ENCODE measurements around the gene ANO10. TPM values are rescaled to one million over a fixed set of nuclear protein-coding genes. Genes with fewer than 3 reads are reported as not detected.

ANO10 gene
- total RNA-seq, 2 donors from 2014 or later = 83.8 to 112 TPM

DNA sequence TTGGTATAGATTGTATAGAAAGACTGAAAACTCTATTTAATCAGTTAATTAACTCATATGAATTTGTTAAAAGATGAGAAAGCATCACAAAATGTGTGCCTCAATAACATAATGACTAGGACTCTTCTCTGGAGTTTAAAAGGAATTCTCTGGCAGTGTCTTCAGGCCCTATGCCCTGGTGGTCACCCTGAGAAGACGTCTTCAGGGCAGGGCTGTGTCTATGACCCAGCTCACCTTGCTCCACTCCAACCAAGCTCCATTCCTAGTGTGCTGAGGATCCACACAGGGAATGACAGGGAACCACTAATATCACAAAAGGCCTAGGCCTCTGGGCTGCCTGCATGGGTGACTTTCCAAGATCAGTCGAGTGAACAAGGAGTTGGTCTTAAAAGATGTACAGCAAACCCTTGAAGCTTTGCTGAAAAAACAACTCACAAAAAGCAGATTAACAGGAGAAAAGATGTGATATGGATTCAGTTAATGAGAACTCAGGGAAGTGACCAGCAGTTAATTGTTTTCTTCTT, 178.9 kb downstream of the ANO10 start:
- no peak overlapping the region for H3K27ac Mint-ChIP-seq

DNA sequence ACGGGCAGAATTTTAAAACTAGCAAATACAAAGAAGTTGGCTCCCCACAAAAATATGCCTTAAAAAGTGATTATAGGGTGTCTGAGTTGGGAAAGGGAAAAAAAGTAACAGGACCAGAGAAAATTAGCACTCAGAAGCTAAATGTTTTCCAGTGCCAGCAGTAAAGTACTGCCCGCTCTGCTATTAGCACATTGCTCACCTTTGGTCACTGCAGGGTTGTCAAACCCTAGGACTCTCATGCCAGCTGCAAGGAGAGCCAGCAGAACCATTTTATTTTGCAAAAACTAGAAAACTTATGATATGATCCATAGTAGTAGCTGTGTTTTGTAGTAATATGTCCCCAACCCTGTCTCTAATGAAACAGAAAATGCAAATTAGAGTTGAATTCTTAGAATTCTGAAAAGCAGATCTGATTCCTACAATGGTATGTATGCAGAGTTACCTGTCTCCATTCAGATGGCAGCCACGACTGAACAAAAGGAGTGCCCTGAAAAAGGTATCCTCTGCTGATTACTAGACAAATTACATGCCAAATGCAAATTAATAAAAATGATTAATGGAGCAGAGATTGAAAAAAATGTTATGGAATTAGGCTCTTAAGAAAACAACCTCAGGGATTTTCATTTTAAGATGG, 185.2 kb downstream of the ANO10 start:
- TF ChIP-seq CTCF (conservative IDR thresholded peaks at IDR 0.05) = no peak
- no peak overlapping the region for H3K27ac Mint-ChIP-seq
- peaks cover 15% of the 10 kb centered on the region for H3K36me3 ChIP-seq (ENCODE audit: control insufficient read depth, insufficient read depth, low read length)
- H3K4me1 ChIP-seq (ENCODE audit: control insufficient read depth, insufficient read depth, low read length) = no peaks in the 10 kb centered on the region
- peaks cover 31% of the 10 kb centered on the region for H3K27me3 Mint-ChIP-seq (ENCODE audit: insufficient read depth)
- DNase-seq = no peak
- H3K4me3 ChIP-seq (ENCODE audit: low read length) = no peak overlapping the region
- H3K4me3 Mint-ChIP-seq = no peak overlapping the region
- H3K4me1 Mint-ChIP-seq = peaks cover 24% of the 10 kb centered on the region
- peaks cover 31% of the 10 kb centered on the region for H3K9me3 Mint-ChIP-seq
- peaks cover 10% of the 10 kb centered on the region for H3K27me3 ChIP-seq (ENCODE audit: control insufficient read depth, insufficient read depth, low read length, poor library complexity, severe bottlenecking)
- peaks cover 43% of the 10 kb centered on the region for H3K36me3 Mint-ChIP-seq (ENCODE audit: low read depth)
- 74 to 100% methylated on average over 1 to 3 of the region's 3 CpGs for WGBS, 2 experiments (ENCODE audit: insufficient coverage in 1 of 2, insufficient read length in 1 of 2)
- peaks cover 26% of the 10 kb centered on the region for H3K9me3 ChIP-seq (ENCODE audit: control insufficient read depth, low read length)
- no peak overlapping the region for H3K27ac ChIP-seq (ENCODE audit: low read depth, low read length)
- no peak overlapping the region for H3K9ac ChIP-seq (ENCODE audit: extremely low read depth, low read length, poor library complexity, severe bottlenecking)

More for the DNA sequence above, 178.9 kb downstream of the ANO10 start:
- H3K9ac ChIP-seq (ENCODE audit: extremely low read depth, low read length, poor library complexity, severe bottlenecking) = no peak overlapping the region
- peaks cover 13% of the 10 kb centered on the region for H3K36me3 ChIP-seq (ENCODE audit: control insufficient read depth, insufficient read depth, low read length)
- DNase-seq = no peak
- H3K9me3 ChIP-seq (ENCODE audit: control insufficient read depth, low read length) = peaks cover 26% of the 10 kb centered on the region
- Mint-ChIP-seq H3K4me3 (no peak overlapping the region), H3K27me3 (ENCODE audit: insufficient read depth) (no peaks in the 10 kb centered on the region), H3K36me3 (ENCODE audit: low read depth) (peaks cover 34% of the 10 kb centered on the region), H3K4me1 (peaks cover 2% of the 10 kb centered on the region), H3K9me3 (peaks cover 29% of the 10 kb centered on the region)
- TF ChIP-seq CTCF (conservative IDR thresholded peaks at IDR 0.05) = peak; percentile 63
- no peaks in the 10 kb centered on the region for H3K27me3 ChIP-seq (ENCODE audit: control insufficient read depth, insufficient read depth, low read length, poor library complexity, severe bottlenecking)
- 85 to 100% methylated on average over 1 to 2 of the region's 2 CpGs for WGBS, 2 experiments (ENCODE audit: insufficient coverage in 1 of 2, insufficient read length in 1 of 2)
- no peak overlapping the region for H3K27ac ChIP-seq (ENCODE audit: low read depth, low read length)
- H3K4me1 ChIP-seq (ENCODE audit: control insufficient read depth, insufficient read depth, low read length) = no peaks in the 10 kb centered on the region
- no peak overlapping the region for H3K4me3 ChIP-seq (ENCODE audit: low read length)

GRCh38 chr3:43435706-43436105, 186.1 kb downstream of the ANO10 start:
- Histone ChIP-seq H3K4me3 (ENCODE audit: low read length) (peak overlapping the region; percentile 47), H3K27ac (ENCODE audit: low read depth, low read length) (no peak overlapping the region), H3K36me3 (ENCODE audit: control insufficient read depth, insufficient read depth, low read length) (peaks cover 22% of the 10 kb centered on the region), H3K4me1 (ENCODE audit: control insufficient read depth, insufficient read depth, low read length) (no peaks in the 10 kb centered on the region), H3K9me3 (ENCODE audit: control insufficient read depth, low read length) (peaks cover 22% of the 10 kb centered on the region), H3K9ac (ENCODE audit: extremely low read depth, low read length, poor library complexity, severe bottlenecking) (no peak overlapping the region), H3K27me3 (ENCODE audit: control insufficient read depth, insufficient read depth, low read length, poor library complexity, severe bottlenecking) (peaks cover 10% of the 10 kb centered on the region)
- no peak for TF ChIP-seq CTCF (conservative IDR thresholded peaks at IDR 0.05)
- Mint-ChIP-seq H3K9me3 (peaks cover 22% of the 10 kb centered on the region), H3K4me1 (peaks cover 24% of the 10 kb centered on the region), H3K27me3 (ENCODE audit: insufficient read depth) (peaks cover 31% of the 10 kb centered on the region), H3K36me3 (ENCODE audit: low read depth) (peaks cover 42% of the 10 kb centered on the region), H3K4me3 (no peak overlapping the region), H3K27ac (no peak overlapping the region)
- peak; percentile 67 for DNase-seq
